ENCODE measurements around the gene NKX1-1. TPM values are rescaled to one million over a fixed set of nuclear protein-coding genes. Genes with fewer than 3 reads are reported as not detected.
"Not testable (repeated sequence)": the region's sequence is repeated elsewhere in the genome, so short reads cannot be mapped to it uniquely, and the experiment has no call there.

NKX1-1 gene
- total and polyA plus RNA-seq, 4 donors: not detected

DNA sequence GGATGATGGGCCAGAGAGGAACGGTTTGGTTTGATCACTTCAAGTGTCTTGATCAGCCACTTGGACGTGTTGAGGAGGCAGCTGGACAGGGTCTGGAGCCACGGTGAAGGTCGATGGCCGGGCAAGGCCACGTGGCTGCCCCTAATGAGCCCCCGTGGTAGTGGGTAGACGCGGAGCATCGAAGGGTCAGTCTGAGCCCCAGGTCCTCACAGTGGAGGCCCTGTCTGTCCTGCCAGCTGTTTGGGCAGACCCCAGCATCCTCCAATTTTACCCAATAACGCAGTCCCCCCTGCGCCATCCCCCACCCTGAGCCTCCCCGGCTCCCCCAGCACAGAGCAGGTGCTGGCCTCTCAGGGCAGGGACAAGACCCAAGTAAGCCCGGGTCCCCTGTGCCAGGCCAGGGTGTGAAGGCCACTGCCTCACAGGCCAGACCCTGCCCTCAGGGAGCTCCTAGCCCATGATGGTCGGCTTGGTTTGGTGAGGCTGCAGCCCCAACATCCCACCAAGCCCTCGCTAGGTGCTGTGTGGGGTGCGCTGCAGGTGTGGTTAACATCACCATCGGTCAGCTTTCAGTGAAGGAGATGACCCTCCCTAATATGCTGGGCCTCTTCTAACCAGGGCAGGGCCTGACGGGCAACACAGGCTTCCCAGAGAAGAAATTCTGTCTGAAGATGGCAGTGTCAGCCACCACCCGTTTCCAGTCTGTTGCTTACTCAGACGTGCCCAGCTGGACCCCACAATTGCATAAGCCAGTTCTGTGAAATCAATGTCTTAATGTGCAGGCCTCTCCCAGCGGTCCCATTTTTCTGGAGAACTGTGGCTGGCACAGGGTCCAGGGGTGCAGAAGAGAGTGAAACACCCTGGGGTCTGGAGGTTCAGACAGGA is 40.5 kb upstream of the NKX1-1 start:
- no peak for TF ChIP-seq CTCF (IDR thresholded peaks at IDR 0.05; ENCODE audit: control extremely low read depth, extremely low read depth)
- Histone ChIP-seq H3K27ac (ENCODE audit: low read depth in 1 of 2, low read length in 1 of 2) (no peak overlapping the region), H3K9me3 (ENCODE audit: control insufficient read depth in 4 of 4, insufficient read depth in 3 of 4, low read length in 3 of 4) (peaks cover 0 to 1% (median 0%) of the 10 kb centered on the region in 4 donors), H3K4me3 (no peak overlapping the region), H3K9ac (ENCODE audit: insufficient read depth in 1 of 2, low read length in 2 of 2) (no peak overlapping the region), H3K4me1 (ENCODE audit: control insufficient read depth in 5 of 5, insufficient read depth in 5 of 5, low read length in 5 of 5) (no peaks in the 10 kb centered on the region), H3K27me3 (ENCODE audit: control insufficient read depth in 3 of 3, insufficient read depth in 3 of 3, low read length in 2 of 3) (peaks cover 0 to 7% (median 2%) of the 10 kb centered on the region in 3 donors), H3K36me3 (ENCODE audit: control insufficient read depth in 4 of 4, insufficient read depth in 4 of 4, low read length in 4 of 4) (no peaks in the 10 kb centered on the region)
- ATAC-seq (ENCODE audit: insufficient read depth, low FRiP score) (no peak), DNase-seq (no peak)
- WGBS, 2 donors: 83 to 88% methylated on average over 18 to 22 of the region's 22 CpGs

- TF ChIP-seq CTCF (IDR thresholded peaks at IDR 0.05; ENCODE audit: control extremely low read depth, extremely low read depth): no peak
- H3K4me3 ChIP-seq: no peak overlapping the region
- H3K36me3 ChIP-seq (ENCODE audit: control insufficient read depth in 4 of 4, insufficient read depth in 4 of 4, low read length in 4 of 4): no peaks in the 10 kb centered on the region
- H3K27ac ChIP-seq (ENCODE audit: low read depth in 1 of 2, low read length in 1 of 2): no peak overlapping the region
- ATAC-seq (ENCODE audit: insufficient read depth, low FRiP score): no peak
- no peak for DNase-seq
- no peak overlapping the region for H3K9ac ChIP-seq (ENCODE audit: insufficient read depth in 1 of 2, low read length in 2 of 2)
- 88 to 91% methylated on average over 21 of the region's 21 CpGs for WGBS, 2 donors
- peaks cover 0 to 7% (median 2%) of the 10 kb centered on the region in 3 donors for H3K27me3 ChIP-seq (ENCODE audit: control insufficient read depth in 3 of 3, insufficient read depth in 3 of 3, low read length in 2 of 3)
- H3K4me1 ChIP-seq (ENCODE audit: control insufficient read depth in 5 of 5, insufficient read depth in 5 of 5, low read length in 5 of 5): no peaks in the 10 kb centered on the region
- peaks cover 0 to 1% (median 0%) of the 10 kb centered on the region in 4 donors for H3K9me3 ChIP-seq (ENCODE audit: control insufficient read depth in 4 of 4, insufficient read depth in 3 of 4, low read length in 3 of 4)
These were observed 39.6 kb upstream of the NKX1-1 start for GRCh38 chr4:1445716-1446445.

DNA sequence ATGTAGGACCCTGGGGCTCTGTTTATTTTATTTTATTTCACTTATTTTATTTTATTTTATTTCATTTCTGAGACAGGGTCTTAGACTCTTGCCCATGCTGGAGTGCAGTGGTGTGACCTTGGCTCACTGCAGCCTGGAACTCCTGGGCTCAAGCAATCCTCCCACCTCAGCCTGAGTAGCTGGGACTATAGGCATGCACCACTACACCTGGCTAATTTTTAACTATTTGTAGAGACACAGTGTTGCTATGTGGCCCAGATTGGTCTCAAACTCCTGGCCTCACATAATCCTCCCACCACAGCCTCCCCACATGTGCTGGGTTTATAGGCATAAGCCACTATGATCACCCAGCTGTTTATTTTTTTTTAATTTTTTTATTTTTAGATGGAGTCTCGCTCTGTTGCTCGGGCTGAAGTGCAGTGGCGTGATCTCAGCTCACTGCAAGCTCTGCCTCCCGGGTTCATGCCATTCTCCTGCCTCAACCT is 37.5 kb upstream of the NKX1-1 start:
- not testable (repeated sequence) for H3K4me3 ChIP-seq; H3K36me3 ChIP-seq (ENCODE audit: control insufficient read depth in 4 of 4, insufficient read depth in 4 of 4, low read length in 4 of 4); H3K4me1 ChIP-seq (ENCODE audit: control insufficient read depth in 5 of 5, insufficient read depth in 5 of 5, low read length in 5 of 5); H3K27me3 ChIP-seq (ENCODE audit: control insufficient read depth in 3 of 3, insufficient read depth in 3 of 3, low read length in 2 of 3); H3K9ac ChIP-seq (ENCODE audit: insufficient read depth in 1 of 2, low read length in 2 of 2); H3K9me3 ChIP-seq (ENCODE audit: control insufficient read depth in 4 of 4, insufficient read depth in 3 of 4, low read length in 3 of 4); ATAC-seq (ENCODE audit: insufficient read depth, low FRiP score); DNase-seq; H3K27ac ChIP-seq (ENCODE audit: low read depth in 1 of 2, low read length in 1 of 2)
- WGBS, 2 donors: 80 to 85% methylated on average over 4 of the region's 4 CpGs

DNA sequence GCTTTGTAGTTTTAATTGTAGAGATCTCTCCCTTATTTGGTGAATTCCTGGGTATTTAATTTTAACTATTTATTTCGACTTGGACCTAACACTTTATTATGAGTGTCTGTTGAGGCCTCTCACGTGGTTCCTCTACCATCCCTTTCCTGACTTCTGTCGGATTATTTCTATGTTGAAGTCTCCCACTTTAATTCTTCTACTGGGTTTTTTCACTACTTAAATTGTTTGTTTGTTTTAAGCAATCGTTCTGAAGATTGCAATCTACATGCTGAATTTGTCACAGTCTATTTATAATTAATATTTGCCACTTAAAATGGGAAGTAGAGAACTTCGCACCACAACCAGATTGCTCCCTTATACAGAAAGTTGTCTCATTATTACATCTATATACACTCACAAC is 20.8 kb upstream of the NKX1-1 start:
- Histone ChIP-seq H3K27ac (ENCODE audit: low read depth in 1 of 2, low read length in 1 of 2) (no peak overlapping the region), H3K27me3 (ENCODE audit: control insufficient read depth in 3 of 3, insufficient read depth in 3 of 3, low read length in 2 of 3) (peaks cover 0 to 15% (median 0%) of the 10 kb centered on the region in 3 donors), H3K9me3 (ENCODE audit: control insufficient read depth in 4 of 4, insufficient read depth in 3 of 4, low read length in 3 of 4) (peaks cover 0 to 5% (median 0%) of the 10 kb centered on the region in 4 donors), H3K36me3 (ENCODE audit: control insufficient read depth in 4 of 4, insufficient read depth in 4 of 4, low read length in 4 of 4) (no peaks in the 10 kb centered on the region), H3K9ac (ENCODE audit: insufficient read depth in 1 of 2, low read length in 2 of 2) (no peak overlapping the region), H3K4me3 (no peak overlapping the region), H3K4me1 (ENCODE audit: control insufficient read depth in 5 of 5, insufficient read depth in 5 of 5, low read length in 5 of 5) (no peaks in the 10 kb centered on the region)
- TF ChIP-seq CTCF (IDR thresholded peaks at IDR 0.05; ENCODE audit: control extremely low read depth, extremely low read depth): no peak
- no peak for ATAC-seq (ENCODE audit: insufficient read depth, low FRiP score)
- DNase-seq: peak in 1 of 3 donors; percentile 7
- WGBS, 2 donors: 57 to 84% methylated on average over 5 of the region's 5 CpGs
